Neuron (in vitro differentiated cells): Measurements from ENCODE around the gene GLI2.

ENCODE experiments used
- H2AFZ ChIP-seq: one replicate; pipeline ENCODE4 v1.6.1; 2013; ENCODE audit warnings: low read depth, mild to moderate bottlenecking, inconsistent platforms, low read length, moderate library complexity
- H3K27me3 ChIP-seq: one replicate; pipeline ENCODE4 v1.6.1; 2013; ENCODE audit warnings: low read length; ENCODE audit not compliant: insufficient read depth
- H3K36me3 ChIP-seq: one replicate; pipeline ENCODE4 v1.6.1; 2013; ENCODE audit warnings: low read length; ENCODE audit not compliant: insufficient read depth
- H3K4me1 ChIP-seq: one replicate; pipeline ENCODE4 v1.6.1; 2013; ENCODE audit warnings: low read length; ENCODE audit not compliant: insufficient read depth
- H3K4me3 ChIP-seq: 2 replicates; pipeline ENCODE4 v1.5.1; 2013; ENCODE audit warnings: mild to moderate bottlenecking, low read length, moderate library complexity
- H3K9me3 ChIP-seq: one replicate; pipeline ENCODE4 v1.6.1; 2013; ENCODE audit warnings: low read length

Gene GLI2

DNA sequence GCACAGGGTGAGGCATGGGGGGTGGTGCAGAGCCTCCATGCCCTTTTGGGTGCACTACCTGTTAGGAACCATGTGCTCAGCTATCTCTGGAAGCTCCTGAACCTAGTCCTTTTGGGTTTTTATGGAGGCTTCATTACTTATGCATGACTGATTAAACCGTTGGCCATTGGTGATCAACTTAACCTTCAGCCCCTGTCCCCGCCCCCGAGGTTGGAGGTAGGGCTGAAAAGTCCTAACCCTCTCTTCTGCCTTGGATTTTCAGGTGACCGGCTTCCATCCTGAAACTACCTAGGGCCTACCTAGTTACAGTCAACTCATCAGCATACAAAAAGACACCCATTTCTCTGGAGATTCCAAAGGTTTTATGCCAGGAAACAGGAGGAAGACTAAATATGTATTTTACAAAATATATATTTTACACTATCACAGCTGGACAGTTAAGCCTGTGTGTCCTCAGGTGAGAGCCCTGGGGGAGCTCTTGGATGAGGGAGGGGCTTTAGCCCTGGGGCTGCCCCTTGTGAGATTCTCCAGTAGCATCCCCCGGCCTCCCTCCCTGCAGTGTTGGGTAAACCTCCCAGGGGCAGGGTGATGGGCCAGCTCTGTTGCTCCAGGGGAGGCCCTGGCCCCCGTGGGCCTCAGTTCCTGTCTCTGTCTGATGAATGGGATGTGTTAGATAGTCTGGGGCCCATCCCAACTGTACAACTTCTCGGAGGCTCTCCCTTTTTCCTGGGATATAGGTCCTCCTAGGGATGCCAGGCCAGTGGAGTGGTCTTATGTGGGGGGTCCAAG is 24.1 kb downstream of the GLI2 start:
- peaks cover 46% of the 10 kb centered on the region for H3K4me1 ChIP-seq

DNA sequence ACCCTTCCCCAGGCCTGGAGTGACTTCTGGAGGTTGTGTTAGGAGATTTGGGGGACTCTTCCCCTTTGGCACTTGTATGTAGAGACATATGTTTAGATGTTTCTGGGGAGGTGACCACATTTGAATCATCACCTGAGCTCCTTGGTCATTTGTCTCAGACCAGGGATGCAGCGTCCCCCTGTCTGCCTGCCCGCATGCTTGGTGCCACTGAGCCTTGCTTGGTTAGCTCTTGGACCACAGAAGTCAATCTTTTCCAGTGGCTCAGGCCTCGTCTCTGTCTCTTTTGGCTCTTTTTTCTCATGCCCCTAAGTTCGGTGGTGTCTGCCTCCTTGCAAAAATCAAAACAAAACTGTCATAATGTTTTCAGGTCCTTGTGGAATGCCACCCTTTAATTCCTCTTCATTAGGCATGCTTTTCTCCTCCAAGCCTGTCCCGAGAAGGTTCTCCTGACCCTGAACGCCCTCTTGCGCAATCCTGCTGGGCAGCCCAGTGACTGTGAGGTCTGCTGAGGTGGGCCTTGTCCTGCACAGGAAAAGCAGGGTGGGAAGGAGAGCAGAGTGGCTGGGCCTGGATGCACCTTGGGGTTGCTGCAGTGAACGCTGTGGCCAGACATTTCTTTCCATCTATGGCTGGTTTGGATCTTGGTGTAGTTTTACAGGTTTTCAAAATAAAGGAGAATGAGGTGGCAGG is 24.9 kb downstream of the GLI2 start:
- peaks cover 55% of the 10 kb centered on the region for H3K4me1 ChIP-seq
- H3K36me3 ChIP-seq = peaks cover 9% of the 10 kb centered on the region
- no peak overlapping the region for H3K4me3 ChIP-seq
- no peak overlapping the region for H2AFZ ChIP-seq
- no peaks in the 10 kb centered on the region for H3K27me3 ChIP-seq
- no peaks in the 10 kb centered on the region for H3K9me3 ChIP-seq

More for the DNA sequence above, 24.1 kb downstream of the GLI2 start:
- Histone ChIP-seq H3K36me3 (peaks cover 9% of the 10 kb centered on the region), H3K9me3 (no peaks in the 10 kb centered on the region), H2AFZ (no peak overlapping the region), H3K27me3 (no peaks in the 10 kb centered on the region), H3K4me3 (no peak overlapping the region)

DNA sequence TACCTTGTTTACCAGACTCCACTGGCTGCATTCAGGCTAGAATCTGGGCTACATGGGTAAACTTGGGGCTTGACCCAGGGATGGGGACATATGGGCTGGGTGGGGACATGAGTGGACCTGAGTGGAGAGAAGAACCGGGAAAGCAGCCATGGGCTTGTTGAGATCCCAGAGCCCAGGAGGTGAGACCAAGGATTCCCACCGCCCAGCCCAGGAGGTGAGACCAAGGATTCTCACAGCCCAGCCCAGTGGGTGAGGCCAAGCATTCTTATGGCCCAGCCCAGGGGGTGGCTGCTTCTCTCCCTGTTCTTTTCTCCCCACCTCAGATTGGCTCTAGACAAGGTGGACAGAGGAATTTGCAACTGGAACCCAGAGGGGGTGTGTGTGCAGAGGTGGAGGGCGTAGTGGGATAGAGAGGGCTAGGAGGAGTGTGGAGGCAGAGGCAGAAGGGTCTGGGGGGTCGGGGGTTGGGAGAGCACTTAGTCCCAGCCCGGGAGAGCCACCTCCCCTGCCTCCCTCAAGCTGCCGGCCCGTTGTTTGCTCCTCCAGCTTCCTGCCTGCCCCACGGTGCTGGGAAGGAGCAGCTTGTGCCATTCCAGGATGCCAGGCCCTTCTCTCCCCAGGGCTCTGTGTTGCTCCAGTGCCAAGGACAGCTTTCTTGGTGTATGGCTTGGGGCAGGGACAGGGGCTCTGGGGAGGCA is 25.6 kb downstream of the GLI2 start:
- Histone ChIP-seq H2AFZ (no peak overlapping the region), H3K36me3 (peaks cover 5% of the 10 kb centered on the region), H3K9me3 (no peaks in the 10 kb centered on the region), H3K4me1 (peaks cover 62% of the 10 kb centered on the region), H3K27me3 (no peaks in the 10 kb centered on the region), H3K4me3 (no peak overlapping the region)

DNA sequence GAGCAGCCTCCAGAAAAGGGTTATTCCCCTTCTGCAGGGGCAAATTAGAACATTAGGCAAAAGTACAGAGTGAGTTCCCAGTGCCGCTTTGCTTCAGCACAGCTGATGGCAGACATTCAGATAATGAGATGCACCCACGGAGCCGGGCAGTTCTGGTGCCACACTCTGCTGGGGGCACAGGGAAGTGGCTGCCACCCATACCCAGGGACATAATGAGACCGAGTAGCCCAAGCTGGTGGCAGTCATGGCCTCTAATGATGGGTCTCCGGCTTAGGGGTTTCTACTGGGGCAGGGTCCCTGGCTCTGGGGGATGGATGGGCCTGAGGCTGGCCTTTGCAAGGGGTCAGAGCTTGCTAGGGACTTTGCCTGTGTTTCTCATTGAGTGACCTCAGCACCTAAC is 26.2 kb downstream of the GLI2 start:
- no peak overlapping the region for H3K4me3 ChIP-seq
- H2AFZ ChIP-seq = no peak overlapping the region
- H3K4me1 ChIP-seq = peaks cover 68% of the 10 kb centered on the region
- H3K36me3 ChIP-seq = peaks cover 5% of the 10 kb centered on the region
- no peaks in the 10 kb centered on the region for H3K27me3 ChIP-seq
- H3K9me3 ChIP-seq = no peaks in the 10 kb centered on the region

DNA sequence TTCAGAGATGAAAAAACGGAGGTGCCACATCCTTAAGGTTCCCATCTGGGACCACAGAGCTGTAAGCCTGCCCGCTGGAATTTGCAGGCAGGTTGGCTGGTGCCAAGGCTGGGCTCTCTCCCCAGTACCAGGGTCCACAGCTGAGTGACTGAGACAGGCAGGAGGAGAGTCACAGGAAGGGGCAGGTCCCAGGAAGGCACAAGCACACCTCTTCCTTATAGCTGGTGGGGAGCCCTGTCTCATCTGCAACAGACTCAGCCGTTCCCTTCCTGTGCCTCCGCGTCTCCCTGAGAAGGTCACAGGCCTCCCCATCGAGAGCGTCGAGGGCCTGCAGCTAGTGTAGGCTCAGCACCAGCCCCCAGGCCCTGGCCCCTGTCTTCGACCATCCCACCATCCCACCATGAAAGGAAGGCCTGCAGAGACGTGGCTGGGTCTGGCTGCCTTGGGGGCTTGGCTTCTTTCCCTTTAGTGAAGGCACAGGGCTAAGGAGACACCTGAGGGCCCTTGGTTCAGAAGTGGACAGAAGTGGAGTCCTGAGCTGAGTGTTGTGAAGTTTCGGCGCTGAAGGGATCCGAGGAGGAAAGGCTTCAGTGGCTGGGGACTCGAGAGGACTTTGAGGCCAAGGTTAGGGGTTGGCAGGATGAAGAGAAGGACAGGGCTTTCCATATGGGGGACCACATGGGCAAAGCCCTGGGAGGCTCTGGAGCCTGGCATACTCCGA is 26.8 kb downstream of the GLI2 start:
- peaks cover 66% of the 10 kb centered on the region for H3K4me1 ChIP-seq
- H2AFZ ChIP-seq = no peak overlapping the region
- H3K27me3 ChIP-seq = no peaks in the 10 kb centered on the region
- no peak overlapping the region for H3K4me3 ChIP-seq
- H3K9me3 ChIP-seq = no peaks in the 10 kb centered on the region
- H3K36me3 ChIP-seq = peaks cover 5% of the 10 kb centered on the region

DNA sequence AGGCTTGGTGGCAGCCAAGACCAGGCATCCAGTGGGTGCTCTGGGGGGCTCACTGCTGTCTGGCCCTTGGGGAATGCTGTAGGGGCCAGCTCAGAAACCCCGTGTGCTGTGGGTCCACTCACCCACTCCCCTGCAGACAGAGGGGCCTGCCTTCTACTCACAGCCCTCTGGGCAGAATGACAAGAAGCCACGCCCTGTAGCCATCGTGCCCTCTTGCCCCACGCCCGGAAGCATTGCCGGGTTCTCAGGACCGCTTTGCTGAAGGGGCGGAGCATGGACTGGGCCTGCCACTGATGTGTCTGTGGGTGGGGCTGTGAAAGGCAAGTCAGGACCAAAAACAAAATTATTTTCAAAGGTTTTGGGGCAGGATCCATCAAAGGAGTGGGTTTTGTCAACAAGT is 27.8 kb downstream of the GLI2 start:
- peaks cover 5% of the 10 kb centered on the region for H3K36me3 ChIP-seq
- H3K9me3 ChIP-seq = no peaks in the 10 kb centered on the region
- H3K4me3 ChIP-seq = no peak overlapping the region
- no peak overlapping the region for H2AFZ ChIP-seq
- H3K27me3 ChIP-seq = no peaks in the 10 kb centered on the region
- H3K4me1 ChIP-seq = peaks cover 55% of the 10 kb centered on the region

DNA sequence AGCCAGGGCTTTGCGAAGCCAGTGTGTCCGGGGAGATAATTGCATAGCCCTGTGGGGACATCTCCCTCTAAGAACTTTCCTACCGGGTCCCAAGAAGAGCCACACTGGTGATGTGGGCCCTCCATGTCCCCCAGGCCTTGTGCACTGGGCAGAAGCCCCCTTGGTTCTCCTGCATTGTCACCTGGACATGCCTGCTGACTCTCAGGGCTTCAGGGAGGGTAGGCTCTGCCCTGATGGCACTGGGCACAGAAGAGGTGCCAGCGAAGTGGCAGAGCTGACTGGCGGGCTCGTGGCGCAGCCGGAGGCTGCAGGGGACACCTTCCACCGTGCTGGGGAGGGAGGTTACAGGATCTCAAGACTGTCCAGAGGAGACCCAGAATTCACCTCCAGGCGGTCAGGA is 28.3 kb downstream of the GLI2 start:
- H3K4me1 ChIP-seq = peaks cover 51% of the 10 kb centered on the region
- no peaks in the 10 kb centered on the region for H3K27me3 ChIP-seq
- no peak overlapping the region for H3K4me3 ChIP-seq
- no peak overlapping the region for H2AFZ ChIP-seq
- no peaks in the 10 kb centered on the region for H3K9me3 ChIP-seq
- peaks cover 5% of the 10 kb centered on the region for H3K36me3 ChIP-seq

DNA sequence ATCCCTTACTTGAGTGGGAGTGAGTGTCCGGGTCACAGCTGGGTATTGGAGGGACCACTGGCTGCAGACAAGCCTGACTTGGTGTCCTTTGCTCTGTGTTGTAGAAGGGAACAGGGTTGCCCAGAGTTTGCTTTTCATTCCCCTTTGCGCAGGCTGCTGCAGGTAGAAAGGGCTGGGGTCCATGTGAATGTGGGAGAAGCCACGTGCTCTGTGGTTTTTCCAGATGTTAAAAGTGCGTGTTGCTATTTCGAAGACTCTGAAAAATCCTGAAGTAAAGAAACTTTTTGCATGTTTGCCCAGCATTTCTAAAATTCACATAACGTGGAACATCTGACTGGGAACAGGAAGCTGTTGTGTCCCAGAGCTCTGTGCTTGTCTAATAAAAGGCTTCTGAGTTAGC is 28.8 kb downstream of the GLI2 start:
- Histone ChIP-seq H3K36me3 (peaks cover 5% of the 10 kb centered on the region), H3K9me3 (no peaks in the 10 kb centered on the region), H2AFZ (no peak overlapping the region), H3K4me1 (peaks cover 49% of the 10 kb centered on the region), H3K4me3 (no peak overlapping the region), H3K27me3 (no peaks in the 10 kb centered on the region)

DNA sequence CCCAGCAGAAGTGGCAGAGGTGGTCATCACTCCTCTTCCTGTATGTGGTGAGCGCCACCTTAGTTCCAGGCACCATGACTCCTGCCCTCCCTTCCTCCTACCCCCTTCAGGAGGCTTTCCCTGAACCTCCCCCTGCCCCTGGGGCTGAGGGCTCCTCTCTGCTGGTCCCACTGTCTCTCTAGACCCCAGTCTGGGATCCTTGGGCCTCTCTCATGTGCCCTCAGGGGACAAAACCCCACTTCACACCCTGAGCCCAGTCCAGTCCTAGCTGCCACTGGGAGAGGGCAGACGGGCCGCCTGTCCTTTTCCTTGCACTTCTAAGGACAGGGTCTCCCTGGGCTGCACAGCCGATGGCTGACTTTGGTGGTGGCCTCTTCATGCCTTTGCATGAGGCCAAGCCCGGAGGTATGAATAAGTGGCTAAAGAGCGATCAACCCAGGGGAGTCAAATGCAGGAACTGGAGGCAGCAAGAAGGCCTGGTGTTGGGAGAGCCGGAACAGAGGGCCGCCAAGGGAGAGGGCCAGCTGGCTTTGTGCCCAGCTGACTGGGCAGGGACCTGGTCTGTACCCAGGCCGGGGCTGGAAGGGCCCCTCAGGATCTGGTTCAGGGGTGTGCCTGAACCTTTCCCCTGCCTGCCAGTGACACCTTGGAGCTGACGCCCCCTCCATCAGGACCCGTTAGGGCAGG is 29.5 kb downstream of the GLI2 start:
- H3K9me3 ChIP-seq = no peaks in the 10 kb centered on the region
- peaks cover 4% of the 10 kb centered on the region for H3K36me3 ChIP-seq
- H3K27me3 ChIP-seq = no peaks in the 10 kb centered on the region
- H2AFZ ChIP-seq = no peak overlapping the region
- H3K4me1 ChIP-seq = peaks cover 43% of the 10 kb centered on the region
- no peak overlapping the region for H3K4me3 ChIP-seq

DNA sequence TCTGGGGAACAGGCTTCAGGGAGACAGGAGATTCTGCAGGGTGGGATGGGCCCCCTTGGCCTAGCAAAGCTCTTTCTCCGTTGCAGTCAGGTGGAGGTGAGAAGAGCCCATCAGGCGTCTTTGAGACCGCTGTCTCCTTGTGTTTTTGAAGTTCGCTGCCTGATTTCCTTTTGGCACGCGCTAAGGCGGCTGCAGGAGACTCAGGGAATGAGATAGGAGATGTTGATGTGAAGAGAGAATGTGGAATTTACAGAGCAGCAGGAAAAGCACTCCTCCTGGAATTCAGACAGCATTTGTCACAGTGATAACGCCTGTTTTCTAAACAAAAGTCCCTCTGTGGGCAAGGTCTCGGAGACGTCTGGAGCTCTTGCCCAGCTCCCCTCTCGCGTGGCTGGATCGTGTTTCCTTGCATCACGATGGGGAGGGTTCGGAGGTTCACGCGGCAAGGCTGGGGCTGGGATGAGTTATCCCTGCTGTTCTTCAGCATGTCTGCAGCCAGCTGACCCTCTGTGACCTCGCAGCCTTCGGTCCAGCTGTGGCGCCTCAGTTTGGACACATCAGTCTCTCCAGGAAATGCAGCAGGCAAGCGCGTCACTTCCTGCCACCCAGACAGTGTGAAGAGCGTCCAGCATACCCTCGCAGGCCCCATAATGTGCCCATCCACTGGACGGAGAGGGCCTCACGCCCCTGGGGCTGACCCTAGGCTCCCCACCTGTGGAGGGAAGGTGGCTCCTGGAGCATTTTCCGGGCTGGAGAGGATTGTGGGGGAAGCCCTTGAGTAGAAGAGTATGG is 30.2 kb downstream of the GLI2 start:
- H3K9me3 ChIP-seq = no peaks in the 10 kb centered on the region
- H3K27me3 ChIP-seq = no peaks in the 10 kb centered on the region
- H3K36me3 ChIP-seq = no peaks in the 10 kb centered on the region
- peaks cover 39% of the 10 kb centered on the region for H3K4me1 ChIP-seq
- no peak overlapping the region for H3K4me3 ChIP-seq
- H2AFZ ChIP-seq = no peak overlapping the region

DNA sequence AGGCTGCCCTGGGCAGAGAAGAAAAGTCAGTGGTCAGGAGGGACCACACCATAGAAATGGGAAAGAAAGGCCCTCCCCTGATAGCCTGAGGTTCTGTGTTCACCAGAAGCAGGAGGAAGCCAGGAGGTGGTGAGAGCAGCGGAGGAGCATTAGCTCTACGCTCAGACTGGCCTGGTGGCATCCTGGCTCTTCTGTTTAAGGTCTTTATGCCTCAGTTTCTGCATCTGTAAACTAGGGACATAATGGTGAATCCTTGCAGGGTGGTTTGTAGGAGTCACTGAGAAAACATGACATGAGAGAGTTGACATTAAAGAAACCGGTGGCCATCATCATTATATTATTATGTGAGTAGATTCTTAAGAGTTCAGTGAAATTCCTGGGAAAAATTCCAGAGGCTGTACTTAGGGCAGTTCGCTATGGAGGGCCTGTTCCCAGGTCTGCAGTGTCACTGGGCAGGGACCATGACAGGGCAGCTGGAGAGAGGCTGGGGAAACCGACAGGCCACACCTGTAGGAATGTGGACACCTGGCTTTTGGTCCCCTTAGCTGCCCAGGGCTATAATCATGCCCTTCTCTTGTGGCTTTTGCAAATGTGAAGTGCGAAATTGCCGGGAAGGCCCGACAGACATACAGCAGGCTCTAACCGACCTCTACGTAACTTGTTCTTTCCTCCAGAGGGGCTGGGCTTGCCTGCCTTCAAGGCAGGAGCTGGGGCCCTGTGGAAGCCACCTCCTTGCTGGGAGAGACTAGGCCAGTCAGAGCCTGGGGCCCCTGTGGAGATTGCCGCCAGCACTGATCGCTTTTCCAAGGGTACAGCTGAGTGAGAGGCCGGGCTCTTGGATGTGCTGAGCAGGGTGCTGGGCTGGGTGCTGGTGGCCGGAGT is 31.0 kb downstream of the GLI2 start:
- Histone ChIP-seq H3K27me3 (no peaks in the 10 kb centered on the region), H3K4me1 (peaks cover 46% of the 10 kb centered on the region), H3K4me3 (no peak overlapping the region), H3K36me3 (no peaks in the 10 kb centered on the region), H3K9me3 (no peaks in the 10 kb centered on the region), H2AFZ (no peak overlapping the region)
